ENCODE results near the gene MXRA8.

Gene MXRA8, protein sequence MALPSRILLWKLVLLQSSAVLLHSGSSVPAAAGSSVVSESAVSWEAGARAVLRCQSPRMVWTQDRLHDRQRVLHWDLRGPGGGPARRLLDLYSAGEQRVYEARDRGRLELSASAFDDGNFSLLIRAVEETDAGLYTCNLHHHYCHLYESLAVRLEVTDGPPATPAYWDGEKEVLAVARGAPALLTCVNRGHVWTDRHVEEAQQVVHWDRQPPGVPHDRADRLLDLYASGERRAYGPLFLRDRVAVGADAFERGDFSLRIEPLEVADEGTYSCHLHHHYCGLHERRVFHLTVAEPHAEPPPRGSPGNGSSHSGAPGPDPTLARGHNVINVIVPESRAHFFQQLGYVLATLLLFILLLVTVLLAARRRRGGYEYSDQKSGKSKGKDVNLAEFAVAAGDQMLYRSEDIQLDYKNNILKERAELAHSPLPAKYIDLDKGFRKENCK

DNA sequence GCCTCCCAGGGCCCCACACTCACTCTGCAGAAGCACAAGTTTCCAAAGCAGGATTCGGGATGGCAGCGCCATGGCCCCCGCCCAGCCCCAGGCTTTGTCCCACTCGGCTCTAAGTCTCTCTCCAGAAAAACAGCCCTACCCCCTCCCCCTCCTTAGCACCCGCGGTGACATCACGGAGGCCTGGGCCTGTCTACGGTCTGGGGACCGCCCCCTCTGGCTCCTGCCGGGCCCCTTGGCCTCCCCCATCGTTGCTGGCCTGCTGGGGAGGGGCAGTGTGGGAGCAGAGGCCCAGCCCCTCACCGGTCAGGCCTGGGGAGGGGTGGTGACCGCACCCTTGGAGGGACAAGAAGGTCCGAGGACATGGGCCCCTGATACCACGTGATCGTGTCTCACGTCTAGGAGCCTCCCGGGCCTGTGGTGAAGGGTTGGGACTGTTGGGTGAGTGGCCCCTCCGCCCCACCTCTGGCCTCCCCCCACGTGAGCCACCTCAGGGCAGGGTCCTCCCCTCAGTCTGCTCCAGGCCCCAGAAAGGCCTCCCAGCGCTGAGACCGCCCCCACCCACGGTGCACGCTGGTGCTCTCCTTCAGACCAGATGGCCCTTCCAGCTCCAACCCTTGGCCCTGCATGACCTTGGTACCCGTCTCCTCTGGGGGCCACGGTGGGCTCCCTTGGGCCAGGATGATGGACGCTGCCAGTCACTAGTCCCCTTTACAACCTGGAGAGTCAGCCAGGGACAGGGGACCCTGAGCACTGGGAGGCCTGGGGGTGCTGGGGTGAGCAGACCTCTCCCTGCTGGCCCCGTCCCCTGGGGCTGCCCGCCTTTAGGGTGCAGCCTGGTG is at the start of gene MXRA8:
MXRA8 (minus strand) TSS at position 123 of the 839 bp plus-strand sequence; CDS start at position 72, 51 bp downstream.
- H3K9ac ChIP-seq (ENCODE audit: low read length), result no peak within 1 kb of the TSS
- no peak within 1 kb of the TSS for H3K4me3 ChIP-seq (ENCODE audit: low read length)

DNA sequence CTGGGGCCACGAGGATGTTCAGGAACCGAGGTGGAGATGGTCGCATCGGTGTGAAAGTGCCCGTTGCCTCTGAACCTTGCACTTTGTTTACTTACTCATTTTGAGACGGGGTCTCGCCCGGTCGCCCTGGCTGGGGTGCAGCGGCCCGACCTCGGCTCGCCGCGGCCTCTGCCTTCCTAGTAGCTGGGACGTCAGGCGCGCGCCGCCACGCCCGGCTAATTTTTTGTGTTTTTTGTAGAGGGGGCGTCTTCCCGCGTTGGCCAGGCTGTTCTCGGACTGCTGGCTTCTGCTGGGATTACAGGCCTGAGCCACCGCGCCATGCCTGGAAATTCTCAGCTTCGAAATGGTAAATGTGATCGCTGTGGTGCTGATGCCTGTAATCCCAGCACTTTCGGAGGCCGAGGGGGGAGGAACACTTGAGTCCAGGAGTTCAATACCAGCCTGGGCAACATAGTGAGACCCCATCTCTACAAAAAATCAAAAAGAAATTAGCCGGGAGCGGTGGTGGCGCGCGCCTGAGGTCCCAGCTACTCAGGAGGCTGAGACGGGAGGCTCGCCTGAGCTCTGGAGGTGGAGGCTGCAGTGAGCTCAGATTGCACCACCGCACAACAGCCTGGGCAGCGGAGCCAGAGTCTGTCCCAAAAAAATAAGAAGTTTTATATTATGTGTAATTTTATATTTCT is 49.4 kb upstream of the MXRA8 start:
- Histone ChIP-seq H3K9ac (ENCODE audit: low read length) (peak overlapping the region; percentile 91), H3K4me3 (ENCODE audit: low read length) (peak overlapping the region; percentile 98), H3K36me3 (replicated peaks; ENCODE audit: insufficient read depth, low read length) (peaks cover 4% of the 10 kb centered on the region; the same call in 1 of the 2 replicates), H3K79me2 (ENCODE audit: low read length) (peaks cover 57% of the 10 kb centered on the region), H3K9me2 (replicated peaks; ENCODE audit: insufficient read depth, low read length) (no peaks in the 10 kb centered on the region), H3K27ac (ENCODE audit: low read length) (peak overlapping the region; percentile 65; the same call in 1 of the 2 replicates), H3K27me3 (replicated peaks; ENCODE audit: insufficient read depth, low read length) (no peaks in the 10 kb centered on the region), H2AFZ (ENCODE audit: low read length) (peak overlapping the region; percentile 89; the same call in 1 of the 2 replicates), H4K20me1 (ENCODE audit: insufficient read depth, low read length) (no peaks in the 10 kb centered on the region), H3K9me3 (replicated peaks; ENCODE audit: insufficient read depth, low read length) (no peaks in the 10 kb centered on the region), H3F3A (ENCODE audit: insufficient read depth, low read length) (peaks cover 8% of the 10 kb centered on the region), H3K4me1 (ENCODE audit: low read length) (0 out of 2 replicates have a peak, but pooled peaks cover 5% of the 10 kb centered on the region), H3K4me2 (ENCODE audit: low read depth, low read length) (peak overlapping the region; percentile 90)
- peak; percentile 31 for DNase-seq
- no peak for TF ChIP-seq EZH2 (optimal IDR thresholded peaks at IDR 0.05; ENCODE audit: low read depth, low read length)
- TF ChIP-seq, protein P1, sequence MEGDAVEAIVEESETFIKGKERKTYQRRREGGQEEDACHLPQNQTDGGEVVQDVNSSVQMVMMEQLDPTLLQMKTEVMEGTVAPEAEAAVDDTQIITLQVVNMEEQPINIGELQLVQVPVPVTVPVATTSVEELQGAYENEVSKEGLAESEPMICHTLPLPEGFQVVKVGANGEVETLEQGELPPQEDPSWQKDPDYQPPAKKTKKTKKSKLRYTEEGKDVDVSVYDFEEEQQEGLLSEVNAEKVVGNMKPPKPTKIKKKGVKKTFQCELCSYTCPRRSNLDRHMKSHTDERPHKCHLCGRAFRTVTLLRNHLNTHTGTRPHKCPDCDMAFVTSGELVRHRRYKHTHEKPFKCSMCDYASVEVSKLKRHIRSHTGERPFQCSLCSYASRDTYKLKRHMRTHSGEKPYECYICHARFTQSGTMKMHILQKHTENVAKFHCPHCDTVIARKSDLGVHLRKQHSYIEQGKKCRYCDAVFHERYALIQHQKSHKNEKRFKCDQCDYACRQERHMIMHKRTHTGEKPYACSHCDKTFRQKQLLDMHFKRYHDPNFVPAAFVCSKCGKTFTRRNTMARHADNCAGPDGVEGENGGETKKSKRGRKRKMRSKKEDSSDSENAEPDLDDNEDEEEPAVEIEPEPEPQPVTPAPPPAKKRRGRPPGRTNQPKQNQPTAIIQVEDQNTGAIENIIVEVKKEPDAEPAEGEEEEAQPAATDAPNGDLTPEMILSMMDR (IDR thresholded peaks at IDR 0.05; ENCODE audit: low read length), result no peak
- no peak for TF ChIP-seq EZH2phosphoT487 (IDR thresholded peaks at IDR 0.05; ENCODE audit: low read length)

More for the DNA sequence above, at the start of gene MXRA8:
- TF ChIP-seq, protein P1 (IDR thresholded peaks at IDR 0.05; ENCODE audit: low read length), result no peak
- TF ChIP-seq EZH2phosphoT487 (IDR thresholded peaks at IDR 0.05; ENCODE audit: low read length), result no peak
- TF ChIP-seq EZH2 (optimal IDR thresholded peaks at IDR 0.05; ENCODE audit: low read depth, low read length), result no peak
- no peak within 1 kb of the TSS for H3K4me2 ChIP-seq (ENCODE audit: low read depth, low read length)
- no peaks in the 10 kb centered on the region for H4K20me1 ChIP-seq (ENCODE audit: insufficient read depth, low read length)
- no peak within 1 kb of the TSS for H2AFZ ChIP-seq (ENCODE audit: low read length)
- no peak within 1 kb of the TSS for H3K27ac ChIP-seq (ENCODE audit: low read length)
- no peaks in the 10 kb centered on the region for H3K36me3 ChIP-seq (replicated peaks; ENCODE audit: insufficient read depth, low read length)
- H3K27me3 ChIP-seq (replicated peaks; ENCODE audit: insufficient read depth, low read length), result peaks cover 55% of the 10 kb centered on the region
- no peaks in the 10 kb centered on the region for H3F3A ChIP-seq (ENCODE audit: insufficient read depth, low read length)
- H3K4me1 ChIP-seq (ENCODE audit: low read length), result no peaks in the 10 kb centered on the region
- no peak for DNase-seq
- no peaks in the 10 kb centered on the region for H3K9me3 ChIP-seq (replicated peaks; ENCODE audit: insufficient read depth, low read length)
- H3K79me2 ChIP-seq (ENCODE audit: low read length), result no peaks in the 10 kb centered on the region
- no peaks in the 10 kb centered on the region for H3K9me2 ChIP-seq (replicated peaks; ENCODE audit: insufficient read depth, low read length)

DNA sequence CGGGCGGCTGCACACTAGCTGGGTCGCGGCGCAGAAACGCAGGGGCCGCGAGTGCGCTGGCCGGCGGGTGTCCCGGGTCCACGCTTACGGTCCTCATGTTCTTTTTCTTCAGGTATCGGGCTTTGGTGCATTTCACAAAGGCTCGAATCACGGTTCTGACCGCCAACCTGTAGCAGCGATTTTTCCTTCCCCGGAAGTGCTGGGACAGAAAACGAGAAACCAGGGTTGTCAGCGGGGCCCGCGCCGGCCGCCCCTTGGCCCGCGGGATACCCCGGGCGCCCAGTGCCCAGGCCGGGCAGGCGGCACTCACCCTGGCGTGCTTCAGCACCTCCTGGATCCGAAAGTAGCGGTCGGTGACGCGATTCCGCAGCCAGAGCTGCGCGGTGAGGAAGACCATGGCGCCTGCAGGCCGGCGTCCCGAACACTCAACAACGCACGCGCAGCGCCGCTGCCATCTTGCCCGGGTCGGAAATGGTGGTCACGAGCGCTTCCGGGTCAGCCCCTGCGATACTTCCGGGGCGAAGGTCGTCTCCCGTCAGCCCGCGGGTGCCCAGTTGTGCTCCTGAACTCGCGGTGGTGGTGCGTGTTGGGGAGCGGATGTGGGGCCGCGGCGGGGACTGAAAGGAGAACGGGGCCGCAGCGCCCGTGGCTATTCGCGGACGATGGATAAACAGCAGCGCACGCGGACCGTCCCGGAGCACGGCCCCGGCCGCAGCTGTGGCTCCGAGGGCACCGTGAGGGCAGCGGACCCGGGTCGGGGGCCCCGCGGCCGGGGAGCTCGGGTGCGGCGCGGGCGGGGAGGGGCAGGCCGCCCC is 48.7 kb upstream of the MXRA8 start, which contains the start of gene MRPL20:
MRPL20 (minus strand) TSS at position 473 of the 815 bp plus-strand sequence; CDS start at position 397, 76 bp downstream.
- H3K27ac ChIP-seq (ENCODE audit: low read length), result peak within 1 kb of the TSS; percentile 65
- no peaks in the 10 kb centered on the region for H3K9me3 ChIP-seq (replicated peaks; ENCODE audit: insufficient read depth, low read length)
- H3K4me2 ChIP-seq (ENCODE audit: low read depth, low read length), result peak within 1 kb of the TSS; percentile 90
- no peaks in the 10 kb centered on the region for H4K20me1 ChIP-seq (ENCODE audit: insufficient read depth, low read length)
- H3K9me2 ChIP-seq (replicated peaks; ENCODE audit: insufficient read depth, low read length), result no peaks in the 10 kb centered on the region
- 0 out of 2 replicates have a peak, but pooled peaks cover 5% of the 10 kb centered on the region for H3K4me1 ChIP-seq (ENCODE audit: low read length)
- H3K79me2 ChIP-seq (ENCODE audit: low read length), result peaks cover 64% of the 10 kb centered on the region
- peaks cover 8% of the 10 kb centered on the region for H3K36me3 ChIP-seq (replicated peaks; ENCODE audit: insufficient read depth, low read length)
- no peaks in the 10 kb centered on the region for H3K27me3 ChIP-seq (replicated peaks; ENCODE audit: insufficient read depth, low read length)
- H3F3A ChIP-seq (ENCODE audit: insufficient read depth, low read length), result peaks cover 11% of the 10 kb centered on the region
- peak within 1 kb of the TSS; percentile 98 for H3K4me3 ChIP-seq (ENCODE audit: low read length)
- H2AFZ ChIP-seq (ENCODE audit: low read length), result peak within 1 kb of the TSS; percentile 89
- peak; percentile 96 for DNase-seq
- TF ChIP-seq, protein P1 (IDR thresholded peaks at IDR 0.05; ENCODE audit: low read length), result no peak
- TF ChIP-seq EZH2 (optimal IDR thresholded peaks at IDR 0.05; ENCODE audit: low read depth, low read length) (no peak), EZH2phosphoT487 (IDR thresholded peaks at IDR 0.05; ENCODE audit: low read length) (no peak)
- H3K9ac ChIP-seq (ENCODE audit: low read length), result peak within 1 kb of the TSS; percentile 91
